HL-60 (cell line): ENCODE measurements around the gene ITGA6.

Experiments
- DNase-seq, 2 experiments: peaks; one replicate each; pipeline ENCODE4 v3.0.0-alpha.2; 2010 to 2020; ENCODE audit warnings: low read depth in 1 of 2, low spot score in 1 of 2
- H3K27ac ChIP-seq: fragments of 250-450 bp; sonication (Bioruptor Pico); replicated peaks from 2 replicates; pipeline ENCODE4 v1.5.1; 2020; ENCODE audit warnings: mild to moderate bottlenecking, moderate library complexity
- H3K27me3 ChIP-seq: fragments of 250-450 bp; sonication (Bioruptor Pico); 2 replicates; pipeline ENCODE4 v1.5.1; 2021; ENCODE audit warnings: mild to moderate bottlenecking, moderate library complexity; ENCODE audit not compliant: insufficient read depth, poor library complexity, severe bottlenecking
- H3K4me3 ChIP-seq: replicated peaks from 2 replicates; pipeline ENCODE4 v1.5.1; 2011; ENCODE audit warnings: mild to moderate bottlenecking, control low read depth, low read length; ENCODE audit not compliant: insufficient read depth
- CTCF ChIP-seq: IDR thresholded peaks from one replicate; pipeline ENCODE4 v1.5.1; 2011; ENCODE audit warnings: low read length, control low read depth, inconsistent platforms; ENCODE audit not compliant: insufficient read depth
- GABPA ChIP-seq: IDR thresholded peaks from 2 replicates; pipeline ENCODE4 v1.6.1; 2012; ENCODE audit warnings: low read depth
- POLR2AphosphoS5 ChIP-seq: IDR thresholded peaks from 2 replicates; pipeline ENCODE4 v1.6.1; 2012; ENCODE audit warnings: low read depth
- REST ChIP-seq: IDR thresholded peaks from 2 replicates; pipeline ENCODE4 v1.6.1; 2012; ENCODE audit warnings: low read depth; ENCODE audit not compliant: insufficient replicate concordance
- SPI1 ChIP-seq: IDR thresholded peaks from 2 replicates; pipeline ENCODE4 v1.6.1; 2012; ENCODE audit warnings: low read depth, mild to moderate bottlenecking, borderline replicate concordance

Gene ITGA6

GRCh38 chr2:172451923-172452322 lies 24.5 kb downstream of the ITGA6 start:
- H3K27ac ChIP-seq, result no peak overlapping the region; the same call in 1 of the 2 replicates

GRCh38 chr2:172452845-172453244 lies 25.5 kb downstream of the ITGA6 start:
- no peak for DNase-seq
- Histone ChIP-seq H3K4me3 (no peak overlapping the region), H3K27me3 (no peaks in the 10 kb centered on the region), H3K27ac (no peak overlapping the region)
- TF ChIP-seq POLR2AphosphoS5, result no peak
- TF ChIP-seq CTCF, result no peak
- TF ChIP-seq SPI1, result no peak
- TF ChIP-seq GABPA, result no peak
- TF ChIP-seq REST, result no peak

More at GRCh38 chr2:172451923-172452322, 24.5 kb downstream of the ITGA6 start:
- DNase-seq, result no peak
- no peaks in the 10 kb centered on the region for H3K27me3 ChIP-seq
- no peak for TF ChIP-seq GABPA
- no peak for TF ChIP-seq REST
- H3K4me3 ChIP-seq, result no peak overlapping the region

GRCh38 chr2:172454404-172455120 lies 27.2 kb downstream of the ITGA6 start:
- H3K4me3 ChIP-seq, result no peak overlapping the region
- H3K27me3 ChIP-seq, result no peaks in the 10 kb centered on the region
- TF ChIP-seq SPI1 (no peak), REST (no peak), POLR2AphosphoS5 (no peak), GABPA (no peak), CTCF (no peak)
- DNase-seq, result no peak
- no peak overlapping the region for H3K27ac ChIP-seq
